HL-60 (cell line): ENCODE data around the gene TIAL1.

Experiments used
- DNase-seq, 2 experiments: peaks; one replicate each; pipeline ENCODE4 v3.0.0-alpha.2; 2010 to 2020; ENCODE audit warnings: low read depth in 1 of 2, low spot score in 1 of 2
- H3K27ac ChIP-seq: fragments of 250-450 bp; sonication (Bioruptor Pico); replicated peaks from 2 replicates; pipeline ENCODE4 v1.5.1; 2020; ENCODE audit warnings: mild to moderate bottlenecking, moderate library complexity
- H3K27me3 ChIP-seq: fragments of 250-450 bp; sonication (Bioruptor Pico); 2 replicates; pipeline ENCODE4 v1.5.1; 2021; ENCODE audit warnings: mild to moderate bottlenecking, moderate library complexity; ENCODE audit not compliant: insufficient read depth, poor library complexity, severe bottlenecking
- H3K4me3 ChIP-seq: replicated peaks from 2 replicates; pipeline ENCODE4 v1.5.1; 2011; ENCODE audit warnings: mild to moderate bottlenecking, control low read depth, low read length; ENCODE audit not compliant: insufficient read depth
- GABPA ChIP-seq: IDR thresholded peaks from 2 replicates; pipeline ENCODE4 v1.6.1; 2012; ENCODE audit warnings: low read depth
- POLR2AphosphoS5 ChIP-seq: IDR thresholded peaks from 2 replicates; pipeline ENCODE4 v1.6.1; 2012; ENCODE audit warnings: low read depth
- SPI1 ChIP-seq: IDR thresholded peaks from 2 replicates; pipeline ENCODE4 v1.6.1; 2012; ENCODE audit warnings: low read depth, mild to moderate bottlenecking, borderline replicate concordance
- TF ChIP-seq, protein P1 (sequence below): IDR thresholded peaks from 2 replicates; pipeline ENCODE4 v1.6.1; 2012; ENCODE audit warnings: low read depth; ENCODE audit not compliant: insufficient replicate concordance
- TF ChIP-seq, protein P2 (sequence below): IDR thresholded peaks from one replicate; pipeline ENCODE4 v1.5.1; 2011; ENCODE audit warnings: low read length, control low read depth, inconsistent platforms; ENCODE audit not compliant: insufficient read depth

Gene TIAL1

DNA sequence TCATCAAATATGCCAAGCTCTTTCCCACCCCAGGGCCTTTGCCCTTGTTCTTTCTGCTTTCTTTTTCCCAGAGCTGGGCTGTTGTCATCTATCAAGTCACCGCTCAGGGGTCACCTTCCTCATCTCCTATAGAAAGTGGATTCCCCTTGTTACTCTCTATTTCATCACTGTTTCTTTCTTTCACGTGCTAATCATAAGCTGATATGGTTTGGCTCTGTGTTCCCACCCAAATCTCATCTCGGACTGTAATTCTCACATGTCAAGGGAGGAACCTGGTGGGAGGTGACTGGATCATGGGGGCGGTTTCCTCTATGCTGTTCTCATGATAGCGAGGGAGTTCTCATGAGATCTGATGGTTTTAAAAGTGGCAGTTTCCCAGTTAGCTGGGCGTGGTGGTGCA is 17.0 kb upstream of the TIAL1 start:
- Histone ChIP-seq H3K4me3 (no peak overlapping the region), H3K27me3 (no peaks in the 10 kb centered on the region), H3K27ac (no peak overlapping the region)
- TF ChIP-seq, protein P1, sequence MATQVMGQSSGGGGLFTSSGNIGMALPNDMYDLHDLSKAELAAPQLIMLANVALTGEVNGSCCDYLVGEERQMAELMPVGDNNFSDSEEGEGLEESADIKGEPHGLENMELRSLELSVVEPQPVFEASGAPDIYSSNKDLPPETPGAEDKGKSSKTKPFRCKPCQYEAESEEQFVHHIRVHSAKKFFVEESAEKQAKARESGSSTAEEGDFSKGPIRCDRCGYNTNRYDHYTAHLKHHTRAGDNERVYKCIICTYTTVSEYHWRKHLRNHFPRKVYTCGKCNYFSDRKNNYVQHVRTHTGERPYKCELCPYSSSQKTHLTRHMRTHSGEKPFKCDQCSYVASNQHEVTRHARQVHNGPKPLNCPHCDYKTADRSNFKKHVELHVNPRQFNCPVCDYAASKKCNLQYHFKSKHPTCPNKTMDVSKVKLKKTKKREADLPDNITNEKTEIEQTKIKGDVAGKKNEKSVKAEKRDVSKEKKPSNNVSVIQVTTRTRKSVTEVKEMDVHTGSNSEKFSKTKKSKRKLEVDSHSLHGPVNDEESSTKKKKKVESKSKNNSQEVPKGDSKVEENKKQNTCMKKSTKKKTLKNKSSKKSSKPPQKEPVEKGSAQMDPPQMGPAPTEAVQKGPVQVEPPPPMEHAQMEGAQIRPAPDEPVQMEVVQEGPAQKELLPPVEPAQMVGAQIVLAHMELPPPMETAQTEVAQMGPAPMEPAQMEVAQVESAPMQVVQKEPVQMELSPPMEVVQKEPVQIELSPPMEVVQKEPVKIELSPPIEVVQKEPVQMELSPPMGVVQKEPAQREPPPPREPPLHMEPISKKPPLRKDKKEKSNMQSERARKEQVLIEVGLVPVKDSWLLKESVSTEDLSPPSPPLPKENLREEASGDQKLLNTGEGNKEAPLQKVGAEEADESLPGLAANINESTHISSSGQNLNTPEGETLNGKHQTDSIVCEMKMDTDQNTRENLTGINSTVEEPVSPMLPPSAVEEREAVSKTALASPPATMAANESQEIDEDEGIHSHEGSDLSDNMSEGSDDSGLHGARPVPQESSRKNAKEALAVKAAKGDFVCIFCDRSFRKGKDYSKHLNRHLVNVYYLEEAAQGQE = no peak
- TF ChIP-seq SPI1 = no peak
- TF ChIP-seq, protein P2, sequence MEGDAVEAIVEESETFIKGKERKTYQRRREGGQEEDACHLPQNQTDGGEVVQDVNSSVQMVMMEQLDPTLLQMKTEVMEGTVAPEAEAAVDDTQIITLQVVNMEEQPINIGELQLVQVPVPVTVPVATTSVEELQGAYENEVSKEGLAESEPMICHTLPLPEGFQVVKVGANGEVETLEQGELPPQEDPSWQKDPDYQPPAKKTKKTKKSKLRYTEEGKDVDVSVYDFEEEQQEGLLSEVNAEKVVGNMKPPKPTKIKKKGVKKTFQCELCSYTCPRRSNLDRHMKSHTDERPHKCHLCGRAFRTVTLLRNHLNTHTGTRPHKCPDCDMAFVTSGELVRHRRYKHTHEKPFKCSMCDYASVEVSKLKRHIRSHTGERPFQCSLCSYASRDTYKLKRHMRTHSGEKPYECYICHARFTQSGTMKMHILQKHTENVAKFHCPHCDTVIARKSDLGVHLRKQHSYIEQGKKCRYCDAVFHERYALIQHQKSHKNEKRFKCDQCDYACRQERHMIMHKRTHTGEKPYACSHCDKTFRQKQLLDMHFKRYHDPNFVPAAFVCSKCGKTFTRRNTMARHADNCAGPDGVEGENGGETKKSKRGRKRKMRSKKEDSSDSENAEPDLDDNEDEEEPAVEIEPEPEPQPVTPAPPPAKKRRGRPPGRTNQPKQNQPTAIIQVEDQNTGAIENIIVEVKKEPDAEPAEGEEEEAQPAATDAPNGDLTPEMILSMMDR = no peak
- TF ChIP-seq GABPA = no peak
- no peak for TF ChIP-seq POLR2AphosphoS5
- no peak for DNase-seq

DNA sequence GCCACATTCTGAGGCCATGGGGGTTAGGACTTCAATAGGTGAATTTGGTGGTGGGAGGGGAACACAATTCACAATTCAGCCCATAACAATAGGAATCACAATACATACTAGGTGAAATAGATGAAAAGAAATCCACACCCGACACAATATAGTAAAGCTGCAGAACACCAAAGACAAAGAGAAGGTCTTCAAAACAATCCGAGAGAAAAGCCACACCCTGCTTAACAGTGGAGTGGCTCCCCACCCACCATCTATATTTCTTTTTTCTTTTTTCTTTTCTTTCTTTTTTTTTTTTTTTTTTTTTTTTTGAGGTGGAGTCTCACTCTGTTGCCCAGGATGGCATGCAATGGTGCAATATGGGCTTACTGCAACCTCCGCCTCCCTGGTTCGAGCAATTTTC is 14.7 kb upstream of the TIAL1 start:
- TF ChIP-seq POLR2AphosphoS5 (no peak), GABPA (no peak), SPI1 (no peak)
- TF ChIP-seq, protein P2 = no peak
- TF ChIP-seq, protein P1 = no peak
- H3K27ac ChIP-seq = no peak overlapping the region
- no peak overlapping the region for H3K4me3 ChIP-seq
- no peak for DNase-seq
- H3K27me3 ChIP-seq = no peaks in the 10 kb centered on the region

DNA sequence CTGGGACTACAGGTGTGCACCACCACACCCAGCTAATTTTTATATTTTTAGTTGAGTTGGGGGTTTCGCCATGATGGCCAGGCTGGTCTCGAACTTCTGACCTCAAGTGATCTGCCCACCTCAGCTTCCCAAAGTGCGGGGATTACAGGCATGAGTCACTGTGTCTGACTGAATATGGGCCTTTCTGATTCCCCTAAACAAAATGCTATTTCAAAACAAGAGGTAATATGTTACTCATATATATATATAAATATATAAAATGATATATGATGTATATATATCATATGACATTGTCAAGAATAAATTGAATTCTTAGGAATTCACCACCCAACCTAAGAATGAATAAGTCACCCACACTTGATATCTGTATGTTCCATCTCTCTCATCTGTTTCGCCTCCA is 12.8 kb upstream of the TIAL1 start:
- Histone ChIP-seq H3K4me3 (no peak overlapping the region), H3K27ac (no peak overlapping the region), H3K27me3 (no peaks in the 10 kb centered on the region)
- TF ChIP-seq, protein P1 = no peak
- TF ChIP-seq, protein P2 = no peak
- TF ChIP-seq GABPA (no peak), SPI1 (no peak), POLR2AphosphoS5 (no peak)
- no peak for DNase-seq
